GM19239 (cell line): Measurements from ENCODE around the gene PDE9A.

Source experiments
- DNase-seq: peaks from one replicate; pipeline ENCODE4 v3.0.0; 2011; ENCODE audit warnings: low spot score; ENCODE audit not compliant: insufficient read length
- FAIRE-seq: peaks from 2 replicates; lab custom pipeline; 2011; peaks lifted over from hg19 to GRCh38; lab: Jason Lieb, UNC

The PDE9A gene

DNA sequence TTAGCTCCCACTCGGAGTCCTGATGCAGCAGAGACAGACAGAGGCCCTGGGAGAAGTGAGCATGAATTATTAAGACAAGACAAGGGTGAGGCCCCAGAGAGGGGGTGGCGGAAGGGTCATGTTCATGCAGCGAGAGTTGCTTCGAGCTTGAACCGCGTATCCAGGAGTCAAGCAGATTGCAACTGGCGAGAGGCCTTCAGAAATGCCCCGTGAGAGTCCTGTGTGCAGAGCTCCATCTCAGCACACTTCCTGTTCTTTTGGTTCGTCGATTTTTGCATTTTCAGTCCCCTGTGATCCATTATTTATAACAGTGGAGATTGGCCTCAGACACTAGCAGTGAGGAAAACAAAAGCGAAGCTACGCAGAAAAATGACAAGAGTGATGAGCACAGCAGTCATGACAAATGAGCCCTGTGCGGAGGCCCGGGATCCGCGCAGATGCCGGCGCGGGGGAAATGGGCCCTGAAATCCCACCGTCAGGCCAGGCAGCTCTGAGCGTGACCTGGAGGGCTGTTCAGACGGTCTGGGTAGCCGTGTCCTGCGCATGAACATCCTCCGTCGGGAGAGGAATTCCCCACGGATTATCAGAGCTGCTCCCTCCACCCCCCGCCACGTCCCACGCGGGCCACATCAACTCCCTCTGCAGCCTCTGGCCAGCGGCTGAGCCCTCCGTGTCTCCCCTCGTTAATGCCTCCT is 15.0 kb downstream of the PDE9A start:
- DNase-seq: no peak

DNA sequence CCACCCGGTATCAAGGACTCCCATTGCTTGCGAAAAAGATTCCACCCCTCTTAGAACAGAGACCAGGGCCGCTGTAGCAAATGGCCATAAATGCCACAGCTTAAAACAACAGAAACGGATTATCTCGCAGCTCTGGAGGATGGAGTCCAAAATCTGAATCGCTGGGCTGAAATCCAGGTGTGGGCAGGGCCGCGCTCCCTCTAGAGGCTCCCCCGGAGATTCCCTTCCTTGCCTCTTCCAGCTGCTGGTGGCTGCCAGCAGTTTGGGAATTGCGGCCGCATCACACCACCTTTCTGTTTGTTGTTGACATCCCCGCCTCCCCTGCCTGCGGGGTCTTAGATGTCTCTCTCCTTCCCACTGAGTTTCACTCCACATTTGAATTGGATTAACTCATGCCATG is 15.6 kb downstream of the PDE9A start:
- no peak for FAIRE-seq
- DNase-seq: no peak

More for the DNA sequence above, 15.0 kb downstream of the PDE9A start:
- no peak for FAIRE-seq

DNA sequence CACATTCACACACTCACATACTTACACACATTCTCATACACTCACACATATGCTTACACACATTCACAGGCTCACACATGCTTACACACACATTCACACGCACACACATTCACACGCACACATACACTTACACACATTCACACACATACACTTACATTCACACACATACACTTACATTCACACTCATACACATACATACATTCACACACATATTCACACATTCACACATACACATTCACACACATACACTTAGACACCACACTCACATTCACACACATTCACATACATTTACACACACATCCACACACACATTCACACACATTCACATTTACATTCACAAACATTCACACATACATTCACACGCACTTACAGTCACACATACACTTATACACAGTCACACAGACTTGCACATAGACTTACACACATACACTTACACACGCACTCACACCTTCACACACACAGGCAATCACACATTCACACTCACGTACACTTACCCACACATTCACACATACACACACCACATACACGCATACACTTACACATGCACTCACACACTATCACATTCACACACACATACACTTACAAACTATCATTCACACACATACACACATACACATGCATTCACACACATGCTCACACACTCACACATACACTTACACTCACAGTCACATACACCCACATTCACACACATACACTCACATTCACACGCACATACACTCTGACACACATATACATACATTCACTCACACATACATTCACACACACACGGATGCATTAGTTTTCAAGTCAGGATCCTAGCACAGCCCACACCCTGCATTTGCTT is 16.8 kb downstream of the PDE9A start:
- DNase-seq (no peak), FAIRE-seq (no peak)

DNA sequence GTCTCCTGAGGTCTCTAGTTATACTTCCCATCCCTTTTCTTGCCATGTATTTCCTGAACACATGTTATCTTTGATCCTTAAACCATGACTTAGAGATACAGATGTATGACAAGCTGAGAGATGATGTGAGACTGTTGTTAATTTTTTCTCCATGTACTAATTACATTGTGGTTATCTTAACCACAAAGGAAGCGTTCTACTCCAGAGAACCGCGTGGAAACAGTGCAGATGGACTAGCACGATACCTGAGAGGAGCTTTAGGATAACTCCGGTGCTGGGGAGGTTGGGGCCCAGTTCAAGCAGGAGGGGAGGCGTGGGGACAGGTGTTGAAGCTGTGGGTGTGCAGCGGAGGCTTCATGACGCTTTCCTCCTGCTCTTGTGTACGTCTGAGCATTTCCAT is 17.5 kb downstream of the PDE9A start:
- no peak for FAIRE-seq
- no peak for DNase-seq

DNA sequence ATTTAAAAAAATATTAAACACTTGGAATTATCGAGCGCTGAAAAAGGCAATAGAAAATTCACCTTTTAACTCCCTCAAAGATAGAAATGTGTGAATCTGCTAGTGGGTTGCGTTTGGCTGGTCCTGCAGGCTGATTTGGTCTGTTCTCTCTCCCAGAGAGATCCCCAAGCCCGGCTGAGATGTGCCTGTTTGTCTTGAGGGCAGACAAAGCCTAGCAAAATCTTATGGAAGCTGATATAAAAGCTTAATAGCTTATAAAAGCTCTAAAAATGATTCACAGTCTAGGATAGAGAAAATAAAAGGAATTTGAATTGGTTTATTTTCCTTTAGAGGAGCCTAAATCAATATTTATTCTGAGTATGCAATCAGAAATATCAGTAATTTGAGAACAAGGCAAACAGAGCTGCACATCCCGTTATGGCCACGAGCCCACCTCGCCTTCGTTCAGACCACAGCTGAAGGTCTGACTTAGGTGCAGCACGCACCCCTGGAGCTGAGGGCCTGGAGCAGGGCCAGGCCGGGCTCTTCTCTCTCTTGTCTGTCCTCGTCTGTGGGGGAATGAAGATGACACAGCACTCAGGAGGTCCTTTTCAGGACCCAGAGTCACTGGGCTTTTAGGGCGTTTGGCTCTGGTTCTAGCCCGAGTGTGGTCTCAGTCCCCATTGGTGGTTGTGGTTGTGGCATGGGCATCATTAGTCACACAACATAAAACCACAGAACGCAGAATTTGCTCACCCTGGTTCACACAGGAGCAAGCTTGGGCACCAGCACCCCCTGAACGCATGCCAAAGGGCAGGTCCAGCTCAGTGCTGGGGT is 18.6 kb downstream of the PDE9A start:
- FAIRE-seq (no peak), DNase-seq (no peak)

DNA sequence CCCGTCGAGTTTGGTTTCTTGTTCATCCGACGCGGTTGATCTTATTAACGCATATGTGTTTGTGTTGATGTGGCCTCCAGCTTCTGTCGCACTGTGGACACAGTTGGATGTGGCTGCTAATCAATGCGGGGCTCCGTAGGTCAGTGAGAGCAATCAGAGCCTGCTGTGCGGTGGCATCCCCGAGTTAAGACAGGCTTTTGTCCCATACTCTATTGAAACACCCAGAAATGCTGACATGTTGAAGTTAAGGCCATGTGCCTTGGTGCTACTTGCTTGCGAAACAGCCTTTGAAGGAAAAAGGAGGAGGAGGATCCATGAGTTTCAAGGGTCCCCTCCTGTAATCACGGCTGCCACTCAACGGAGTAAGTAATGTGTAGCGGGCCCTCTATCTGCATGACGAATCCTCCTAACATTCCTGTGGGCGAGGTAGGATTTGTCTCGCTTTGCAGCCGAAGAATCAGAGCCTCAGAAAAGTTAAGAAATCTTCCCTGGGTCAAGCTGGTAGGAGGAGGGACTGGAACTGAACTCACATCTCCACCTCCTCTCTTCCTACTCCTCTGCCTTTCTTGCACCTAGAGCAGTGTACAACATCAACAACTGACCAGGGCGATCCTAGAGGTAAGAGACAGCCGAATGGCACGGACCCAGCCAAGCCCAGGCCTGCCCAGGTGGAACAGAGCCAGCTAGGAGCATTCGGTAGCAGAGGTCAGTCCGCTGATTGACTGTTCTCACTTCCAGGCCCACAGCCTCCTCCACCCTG is 19.5 kb downstream of the PDE9A start:
- FAIRE-seq: no peak
- no peak for DNase-seq

DNA sequence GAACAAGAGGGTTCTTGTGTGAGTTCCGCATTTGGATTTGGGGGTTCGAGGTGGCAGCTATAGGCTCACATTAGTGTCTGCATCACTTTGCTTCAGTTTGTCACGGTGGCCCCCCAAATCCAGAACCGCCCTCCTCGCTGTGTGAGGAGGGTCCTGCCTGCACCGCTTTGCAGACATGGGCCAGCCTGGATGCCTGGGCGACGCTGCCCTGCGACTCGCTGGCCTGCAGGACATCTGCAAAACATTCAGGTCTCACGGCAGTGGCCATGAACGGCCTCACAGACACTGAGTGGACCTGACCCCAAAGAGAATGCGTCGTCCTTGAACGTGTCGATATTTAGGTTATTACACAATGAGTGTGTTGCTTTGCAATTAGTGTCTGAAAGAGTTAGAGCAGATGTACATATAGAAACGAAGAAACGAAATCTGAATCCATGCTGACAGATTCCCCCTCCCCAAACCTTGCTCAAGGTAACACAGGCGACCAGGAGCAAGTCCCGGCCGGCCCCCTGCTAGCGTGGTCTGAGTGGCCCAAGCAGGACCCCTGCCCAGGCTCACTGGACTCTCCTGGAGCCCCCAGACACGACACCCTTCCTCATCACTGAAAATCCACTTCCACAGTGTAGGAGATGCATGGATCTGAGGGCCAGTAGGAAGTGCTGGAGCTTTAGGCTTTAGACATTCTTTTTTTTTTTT is 20.4 kb downstream of the PDE9A start:
- FAIRE-seq (no peak), DNase-seq (no peak)

DNA sequence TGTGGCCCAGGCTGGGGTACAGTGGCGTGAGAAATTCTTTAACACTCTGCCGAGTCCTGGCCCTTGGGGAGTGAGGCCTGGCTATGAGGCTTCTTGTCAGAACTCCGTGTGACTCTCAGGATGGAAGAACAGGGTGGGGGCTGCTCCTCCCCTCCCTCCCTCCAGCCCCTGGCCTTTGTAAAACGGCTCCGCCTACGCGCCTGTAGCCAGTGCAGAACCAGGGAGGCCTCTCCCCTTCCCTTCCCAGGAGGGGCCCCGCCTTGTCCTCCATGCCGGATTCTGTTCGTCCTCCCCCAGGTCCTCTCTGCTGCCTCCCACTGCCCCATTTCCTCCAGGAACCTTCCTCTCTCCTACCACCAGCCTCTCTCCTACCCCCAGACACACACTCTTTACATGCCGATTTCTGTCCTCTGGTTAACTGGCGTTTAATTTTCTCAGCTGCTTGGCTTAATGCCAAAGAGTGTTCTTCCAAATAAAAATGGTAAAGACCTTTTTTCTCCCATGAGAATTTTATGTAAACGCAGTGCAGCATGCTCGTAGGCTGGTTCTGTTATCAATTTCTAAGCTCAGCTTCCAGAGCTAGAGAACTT is 21.0 kb downstream of the PDE9A start:
- DNase-seq (no peak), FAIRE-seq (no peak)

DNA sequence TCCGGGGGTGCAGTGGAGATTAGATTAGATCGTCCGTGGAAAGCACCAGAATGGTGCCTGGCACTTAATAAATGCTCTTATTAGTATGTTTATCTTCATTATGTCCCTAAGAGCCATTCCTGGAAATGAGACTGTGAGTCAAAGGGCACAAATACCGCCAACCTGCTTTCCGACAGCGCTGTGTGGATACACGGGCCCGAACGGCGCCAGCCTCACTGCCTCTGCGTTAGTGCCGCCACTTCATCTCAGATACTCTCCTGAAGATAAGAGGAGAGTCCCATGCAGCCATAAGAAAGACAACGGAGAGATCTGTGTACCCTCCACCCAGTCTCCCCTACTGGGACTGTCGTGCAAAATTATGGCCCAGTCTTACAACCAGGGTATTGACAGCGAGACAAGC is 22.0 kb downstream of the PDE9A start:
- DNase-seq: no peak
- FAIRE-seq: no peak

DNA sequence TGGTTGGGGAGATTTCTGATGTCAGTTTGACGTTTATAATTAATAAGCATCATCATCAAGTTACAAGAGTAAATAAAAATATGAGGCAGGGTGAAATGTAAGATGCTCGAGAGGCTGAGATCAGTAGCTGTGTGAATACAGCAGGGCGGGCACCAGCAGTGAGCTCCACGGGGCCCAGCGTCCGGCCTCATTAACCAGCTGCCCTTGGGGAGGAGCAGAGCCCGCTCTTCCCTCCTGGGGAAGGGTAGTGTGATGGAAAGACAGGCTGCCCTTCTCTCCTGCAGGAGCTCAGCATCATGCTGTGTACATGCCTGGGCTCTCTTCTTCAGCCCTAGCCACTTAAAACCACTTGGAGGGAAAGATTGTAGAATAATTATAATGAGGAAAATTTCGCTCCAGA is 23.4 kb downstream of the PDE9A start:
- DNase-seq (no peak), FAIRE-seq (no peak)

DNA sequence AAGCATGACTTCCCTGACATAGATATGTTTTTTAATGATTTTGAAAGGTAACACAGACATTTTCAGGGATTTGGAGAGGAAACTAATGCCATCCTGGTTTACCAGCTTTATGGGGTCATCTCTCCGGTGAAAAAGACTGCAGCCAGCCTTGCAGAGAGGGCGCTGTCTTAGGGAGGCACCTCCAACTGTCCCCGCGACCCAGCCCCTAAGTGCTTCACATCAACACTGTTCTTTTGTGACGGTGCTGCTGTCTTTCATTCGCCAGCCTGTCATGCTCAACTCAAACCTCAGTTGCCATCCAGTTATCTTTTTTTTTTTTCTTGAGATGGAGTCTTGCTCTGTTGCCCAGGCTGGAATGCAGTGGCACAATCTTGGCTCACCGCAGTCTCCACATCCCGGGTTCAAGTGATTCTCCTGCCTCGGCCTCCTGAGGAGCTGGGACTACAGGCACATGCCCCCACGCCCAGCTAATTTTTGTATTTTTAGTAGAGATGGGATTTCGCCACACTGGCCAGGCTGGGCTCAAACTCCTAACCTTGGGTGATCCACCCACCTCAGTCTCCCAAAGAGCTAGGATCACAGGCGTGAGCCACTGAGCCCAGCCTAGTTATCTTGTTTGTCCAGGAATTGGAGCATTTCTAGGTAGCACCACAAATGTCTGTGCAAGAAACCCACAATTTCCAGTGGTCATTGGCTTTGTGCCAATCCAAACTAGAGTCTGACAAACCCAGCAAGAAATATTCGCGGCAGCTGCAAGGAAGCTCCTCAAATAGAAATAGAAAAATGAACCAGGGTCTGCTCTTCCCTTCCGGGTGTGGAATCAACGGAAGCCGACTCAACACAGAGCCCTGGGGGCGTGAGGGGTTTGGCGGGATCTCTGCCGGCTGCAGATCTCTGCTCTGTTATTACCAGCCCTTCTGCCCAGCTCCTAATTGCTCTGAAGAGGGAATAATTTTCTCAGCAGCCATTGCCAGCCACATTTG is 24.2 kb downstream of the PDE9A start:
- no peak for FAIRE-seq
- DNase-seq: no peak

DNA sequence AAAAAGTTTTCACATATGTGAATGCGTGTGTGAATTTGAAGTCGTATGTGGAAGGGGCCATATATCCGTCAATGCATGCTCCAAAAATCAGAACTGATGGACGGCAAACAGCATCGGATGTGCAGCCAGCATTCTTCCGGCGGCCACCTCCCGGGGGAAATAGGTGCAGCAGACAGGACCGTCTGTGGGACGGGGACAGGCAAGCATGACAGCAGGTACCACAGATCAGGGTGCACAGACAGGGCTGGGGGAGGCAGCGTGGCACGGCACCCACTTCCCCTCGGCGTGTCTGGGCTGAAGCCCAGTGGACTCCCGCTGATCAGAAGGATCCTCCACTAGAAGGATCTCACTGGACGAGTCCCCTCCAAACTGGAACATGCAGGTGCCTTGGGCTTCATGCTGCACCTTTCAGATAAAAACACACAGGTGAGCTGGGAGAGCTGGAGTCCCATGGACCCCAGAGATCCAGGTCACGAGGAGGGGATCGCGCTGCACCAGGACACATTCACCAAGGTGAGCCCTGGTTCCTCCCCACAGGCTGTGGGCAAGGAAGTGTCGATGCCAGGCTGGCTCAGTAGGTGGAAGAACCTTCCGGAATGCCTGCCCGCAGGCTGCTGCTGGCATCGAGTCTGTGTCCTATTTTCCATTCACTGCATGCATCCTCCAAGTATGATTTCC is 25.3 kb downstream of the PDE9A start:
- DNase-seq: no peak
- no peak for FAIRE-seq

DNA sequence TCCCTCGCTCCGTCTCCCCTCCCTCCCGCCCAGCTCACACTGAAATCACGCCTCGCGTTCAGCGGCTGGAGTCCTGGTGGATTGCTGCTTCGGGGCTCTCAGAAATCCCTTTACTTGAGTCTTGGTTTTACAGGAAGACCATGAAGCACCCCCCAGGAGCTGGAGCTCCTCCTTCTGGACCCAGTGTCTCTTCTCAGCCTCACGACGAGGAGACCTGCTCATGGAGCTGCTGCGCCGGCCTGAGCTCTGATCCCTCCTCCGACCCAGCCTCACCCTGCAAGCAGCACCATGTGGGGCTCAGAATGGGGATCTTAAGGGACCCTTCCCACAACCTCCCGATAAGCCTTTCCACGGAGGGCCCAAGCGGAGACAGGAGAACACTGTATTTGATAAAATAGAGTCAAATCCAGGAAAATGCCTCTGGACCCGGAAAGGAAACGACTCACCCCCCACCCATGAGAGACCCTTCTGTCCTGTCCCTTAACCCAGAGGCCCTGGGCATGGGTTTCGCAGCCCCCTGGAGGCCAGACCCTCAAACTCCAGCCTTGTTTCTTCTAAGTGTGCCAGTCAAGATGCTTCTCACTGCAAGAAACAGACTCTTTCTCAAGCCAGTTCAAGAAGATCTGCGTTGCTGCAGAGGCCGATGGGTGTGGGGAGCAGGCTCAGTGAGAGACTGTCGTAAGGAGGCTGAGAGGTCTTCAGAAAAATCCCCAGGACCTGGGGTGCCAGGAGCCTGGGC is 26.1 kb downstream of the PDE9A start:
- no peak for FAIRE-seq
- no peak for DNase-seq

DNA sequence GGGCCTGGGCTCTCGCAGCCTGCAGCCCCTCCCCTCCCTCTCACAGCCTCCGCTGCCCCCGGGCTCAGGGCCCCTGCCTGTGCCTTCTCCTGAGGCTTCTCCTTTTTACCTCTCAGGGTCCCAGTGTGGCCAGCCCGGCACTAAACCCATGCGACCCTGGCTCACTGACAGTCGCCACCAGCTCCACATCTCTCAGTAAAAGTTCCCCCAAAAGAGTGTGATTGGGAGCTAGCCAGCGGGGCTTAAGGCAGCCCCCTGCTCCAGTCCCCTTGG is 26.6 kb downstream of the PDE9A start:
- DNase-seq (no peak), FAIRE-seq (no peak)

DNA sequence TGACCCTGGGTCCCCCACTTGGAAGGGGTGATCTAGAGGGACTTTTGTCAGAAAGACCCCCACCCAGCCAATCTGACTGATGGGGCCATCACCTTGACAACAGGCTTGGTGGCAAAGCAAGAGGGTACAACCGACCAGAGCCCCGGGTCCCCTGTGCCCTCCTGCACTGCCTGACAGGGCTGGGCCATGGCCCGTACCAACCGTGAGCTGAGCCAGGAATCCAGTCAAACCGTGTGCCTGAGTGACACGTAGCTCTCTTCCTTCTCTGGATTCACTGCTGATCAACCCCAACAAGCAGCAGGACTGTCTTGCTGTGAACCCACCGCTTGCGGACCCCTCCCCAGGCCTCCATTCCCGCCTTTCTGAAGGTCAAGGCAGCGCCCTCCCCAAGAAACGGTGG is 27.0 kb downstream of the PDE9A start:
- FAIRE-seq: no peak

DNA sequence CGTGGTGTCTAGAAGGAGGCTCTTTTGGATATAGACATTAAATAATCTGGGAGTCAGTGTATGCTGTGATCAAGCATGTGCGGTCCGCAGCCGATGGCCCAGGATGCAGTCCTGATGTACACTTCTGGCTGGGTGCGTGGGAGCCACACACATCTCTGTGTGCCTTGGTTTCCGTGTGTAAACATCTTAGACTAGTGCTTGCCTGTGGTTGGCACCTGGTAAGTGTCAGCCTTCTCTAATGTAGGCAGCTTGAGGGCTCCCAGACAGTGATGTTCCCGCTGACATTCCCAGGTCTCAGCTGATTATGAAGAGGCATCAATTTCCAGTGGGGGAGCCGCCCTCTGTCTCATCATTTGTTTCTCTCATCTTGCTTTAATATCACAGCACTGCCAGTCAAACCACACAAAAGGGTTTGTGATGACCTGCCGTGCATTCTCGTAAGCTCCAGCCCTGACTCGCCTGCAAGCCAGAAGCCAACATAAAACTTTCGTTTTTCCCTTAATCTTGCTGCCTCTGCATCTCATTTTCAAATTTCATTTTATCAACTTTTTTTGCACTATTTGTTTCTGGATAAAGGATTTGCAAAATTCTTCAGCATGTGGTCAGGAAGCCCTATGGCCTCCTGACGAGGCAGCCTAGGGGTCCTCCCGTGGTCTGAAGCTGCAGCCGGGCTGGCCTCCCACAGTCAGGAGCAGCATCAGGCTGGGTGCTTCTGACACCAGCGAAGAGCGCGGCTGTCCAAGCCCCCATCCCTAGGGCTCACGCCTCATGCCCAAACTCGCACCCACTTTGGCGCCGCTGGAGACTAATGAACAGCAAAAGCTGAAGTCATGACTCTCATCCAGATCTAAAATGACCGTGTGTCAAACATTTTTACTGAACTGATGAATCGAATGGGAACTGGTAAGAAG is 28.1 kb downstream of the PDE9A start:
- FAIRE-seq: no peak

More for the DNA sequence above, 27.0 kb downstream of the PDE9A start:
- no peak for DNase-seq

More for the DNA sequence above, 28.1 kb downstream of the PDE9A start:
- DNase-seq: no peak
